DMS79 treated with DMSO at 0.1 percent for 48 hours (cell line): ENCODE data around the gene ACVR1B.

Experiments used
- DNase-seq: peaks from one replicate; lab custom pipeline; 2025; lab: John Stamatoyannopoulos, UW

ACVR1B gene

GRCh38 chr12:51917041-51917590, 34.4 kb upstream of the ACVR1B start:
- no peak for DNase-seq

- no peak for DNase-seq
Observed at GRCh38 chr12:51917746-51918453, 33.6 kb upstream of the ACVR1B start.

- DNase-seq: no peak
Observed at GRCh38 chr12:51920046-51920445, 31.5 kb upstream of the ACVR1B start.

- no peak for DNase-seq
Observed at GRCh38 chr12:51921017-51921725, 30.3 kb upstream of the ACVR1B start.

- DNase-seq: no peak
Observed at GRCh38 chr12:51922146-51922545, 29.4 kb upstream of the ACVR1B start.

- no peak for DNase-seq
Observed at GRCh38 chr12:51922762-51923505, 28.6 kb upstream of the ACVR1B start.

- DNase-seq: no peak
Observed at GRCh38 chr12:51923506-51924365, 27.8 kb upstream of the ACVR1B start.

- DNase-seq: no peak
Observed at GRCh38 chr12:51924551-51925319, 26.8 kb upstream of the ACVR1B start.

GRCh38 chr12:51925346-51926063, 26.0 kb upstream of the ACVR1B start:
- no peak for DNase-seq

GRCh38 chr12:51926064-51926632, 25.4 kb upstream of the ACVR1B start:
- no peak for DNase-seq

- DNase-seq: no peak
Observed at GRCh38 chr12:51926718-51927117, 24.8 kb upstream of the ACVR1B start.

- no peak for DNase-seq
Observed at GRCh38 chr12:51932218-51933076, 19.1 kb upstream of the ACVR1B start.

GRCh38 chr12:51934080-51934479, 17.4 kb upstream of the ACVR1B start:
- no peak for DNase-seq

GRCh38 chr12:51937926-51938325, 13.6 kb upstream of the ACVR1B start:
- DNase-seq: no peak

GRCh38 chr12:51938726-51939125, 12.8 kb upstream of the ACVR1B start:
- DNase-seq: no peak

GRCh38 chr12:51941011-51941581, 10.4 kb upstream of the ACVR1B start:
- peak; percentile 53 for DNase-seq

GRCh38 chr12:51941604-51942003, 9.9 kb upstream of the ACVR1B start:
- peak; percentile 33 for DNase-seq

- no peak for DNase-seq
Observed at GRCh38 chr12:51942056-51942455, 9.4 kb upstream of the ACVR1B start.
